Renal pelvis (tissue), 12 donors: ENCODE results near the gene PXK. TPM values are rescaled to one million over a fixed set of nuclear protein-coding genes. Genes with fewer than 3 reads are reported as not detected.
"Not testable (repeated sequence)": the region's sequence is repeated elsewhere in the genome, so short reads cannot be mapped to it uniquely, and the experiment has no call there.

Experiments used
- DNase-seq: peaks from one replicate; pipeline ENCODE4 v3.0.0-alpha.2; 2013
- long read RNA-seq, 16 experiments: transcript quantifications; one replicate each; lab custom pipeline, GENCODE V29; 2026
- polyA plus RNA-seq, 3 donors: library from polyadenylated mRNA; unstranded; fragments of 120-200 nt; gene quantifications; one replicate each; pipeline ENCODE4 v1.2.1, GENCODE V29; 2013; ENCODE audit not compliant: insufficient read length in 3 of 3

PXK gene
- 10 to 100 TPM; 21.8 to 37.2 (median 32.9) TPM for polyA plus RNA-seq
- long read RNA-seq, donor 1, partial matches to known transcripts: 0 of 3 reads
- long read RNA-seq, donor 1, other reads (novel, unspliced or antisense): 0 of 3 reads
- long read RNA-seq, donor 2, partial matches to known transcripts: 0 of 3 reads
- long read RNA-seq, donor 2, other reads (novel, unspliced or antisense): 0 of 3 reads
- long read RNA-seq, donor 3, partial matches to known transcripts: 282 of 283 reads
- long read RNA-seq, donor 3, other reads (novel, unspliced or antisense): 0 of 283 reads
- long read RNA-seq, donor 4, partial matches to known transcripts: 0 of 3 reads
- long read RNA-seq, donor 4, other reads (novel, unspliced or antisense): 0 of 3 reads
- long read RNA-seq, donor 5, partial matches to known transcripts: 7 of 8 reads
- long read RNA-seq, donor 5, other reads (novel, unspliced or antisense): 0 of 8 reads
- long read RNA-seq, donor 6, partial matches to known transcripts: 190 of 192 reads
- long read RNA-seq, donor 6, other reads (novel, unspliced or antisense): 0 of 192 reads
- long read RNA-seq, donor 7, partial matches to known transcripts: 0 of 1 reads
- long read RNA-seq, donor 7, other reads (novel, unspliced or antisense): 0 of 1 reads
- long read RNA-seq, donor 8, partial matches to known transcripts: 0 of 2 reads
- long read RNA-seq, donor 8, other reads (novel, unspliced or antisense): 0 of 2 reads
- long read RNA-seq, donor 9, partial matches to known transcripts: 254 of 258 reads
- long read RNA-seq, donor 9, other reads (novel, unspliced or antisense): 0 of 258 reads
- long read RNA-seq, donor 10, partial matches to known transcripts: 66 of 175 reads
- long read RNA-seq, donor 10, other reads (novel, unspliced or antisense): 108 of 175 reads
- long read RNA-seq, donor 11, partial matches to known transcripts: 0 of 2 reads
- long read RNA-seq, donor 11, other reads (novel, unspliced or antisense): 0 of 2 reads
- long read RNA-seq, donor 12, partial matches to known transcripts: 175 of 297 reads
- long read RNA-seq, donor 12, other reads (novel, unspliced or antisense): 119 of 297 reads
- long read RNA-seq, donor 13, partial matches to known transcripts: 11 of 11 reads
- long read RNA-seq, donor 13, other reads (novel, unspliced or antisense): 0 of 11 reads
- long read RNA-seq, donor 14: 0 reads
- long read RNA-seq, donor 15, partial matches to known transcripts: 214 of 368 reads
- long read RNA-seq, donor 15, other reads (novel, unspliced or antisense): 154 of 368 reads
- long read RNA-seq, donor 16, partial matches to known transcripts: 256 of 358 reads
- long read RNA-seq, donor 16, other reads (novel, unspliced or antisense): 101 of 358 reads

GRCh38 chr3:58332575-58333188, at the start of gene PXK:
PXK (plus strand) TSS chr3:58332892; CDS start chr3:58332989, 97 bp downstream.
- peak; percentile 83 for DNase-seq

- DNase-seq: no peak
Measured at GRCh38 chr3:58285334-58285733, 47.4 kb upstream of the PXK start.

GRCh38 chr3:58287354-58287753, 45.3 kb upstream of the PXK start:
- no peak for DNase-seq

GRCh38 chr3:58288011-58288728, 44.5 kb upstream of the PXK start:
- DNase-seq: no peak

GRCh38 chr3:58288964-58289613, 43.6 kb upstream of the PXK start:
- not testable (repeated sequence) for DNase-seq

- not testable (repeated sequence) for DNase-seq
Measured at GRCh38 chr3:58290446-58290845, 42.2 kb upstream of the PXK start.

- DNase-seq: no peak
Measured at GRCh38 chr3:58291671-58292338, 40.9 kb upstream of the PXK start.

GRCh38 chr3:58292866-58293265, 39.8 kb upstream of the PXK start:
- DNase-seq: no peak

GRCh38 chr3:58293516-58293915, 39.2 kb upstream of the PXK start:
- DNase-seq: no peak

- no peak for DNase-seq
Measured at GRCh38 chr3:58296269-58296668, 36.4 kb upstream of the PXK start.

GRCh38 chr3:58296843-58297242, 35.8 kb upstream of the PXK start:
- DNase-seq: no peak

- DNase-seq: no peak
Measured at GRCh38 chr3:58298190-58298589, 34.5 kb upstream of the PXK start.

- DNase-seq: no peak
Measured at GRCh38 chr3:58299075-58299474, 33.6 kb upstream of the PXK start.

GRCh38 chr3:58299839-58300516, 32.7 kb upstream of the PXK start:
- peak; percentile 26 for DNase-seq

- DNase-seq: peak; percentile 97
Measured at GRCh38 chr3:58305882-58306711, 26.6 kb upstream of the PXK start, which contains the start of the genes HTD2 and RPP14. HTD2 (plus strand) TSS chr3:58306520; CDS start chr3:58317614, 11,094 bp downstream. RPP14 (plus strand) TSS chr3:58306245; CDS start chr3:58310330, 4,085 bp downstream.

GRCh38 chr3:58307639-58308215, 25.0 kb upstream of the PXK start:
- DNase-seq: no peak

GRCh38 chr3:58308728-58309127, 24.0 kb upstream of the PXK start:
- no peak for DNase-seq
